NOMO-1 treated with DMSO at 0.1 percent for 48 hours (cell line): ENCODE results near the gene GNA14.
"Not testable (repeated sequence)": the region's sequence is repeated elsewhere in the genome, so short reads cannot be mapped to it uniquely, and the experiment has no call there.

Experiments
- DNase-seq: peaks from one replicate; lab custom pipeline; 2025; ENCODE audit not compliant: unreplicated experiment; lab: John Stamatoyannopoulos, UW

GNA14 gene

GRCh38 chr9:77647267-77648233 lies 572 bp downstream of the GNA14 start:
- DNase-seq: no peak

DNA sequence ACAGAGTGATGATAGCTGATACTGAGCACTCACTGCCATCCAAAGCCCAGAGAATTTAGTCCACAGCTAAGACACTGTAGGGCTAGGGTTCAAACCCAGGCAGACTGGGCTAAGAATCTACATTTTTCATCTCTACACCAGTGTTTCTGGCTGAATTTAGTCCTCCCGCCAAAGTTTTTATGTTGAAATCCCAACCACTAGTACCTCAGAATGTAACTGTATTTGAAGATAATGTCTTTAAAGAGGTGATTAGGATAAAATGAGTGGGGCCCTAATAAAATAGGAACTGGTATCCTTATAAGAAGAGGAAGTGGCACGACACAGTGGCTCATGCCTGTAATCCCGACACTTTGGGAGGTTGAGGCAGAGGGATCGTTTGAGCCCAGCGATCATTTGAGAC lies 4.3 kb downstream of the GNA14 start:
- DNase-seq: no peak

DNA sequence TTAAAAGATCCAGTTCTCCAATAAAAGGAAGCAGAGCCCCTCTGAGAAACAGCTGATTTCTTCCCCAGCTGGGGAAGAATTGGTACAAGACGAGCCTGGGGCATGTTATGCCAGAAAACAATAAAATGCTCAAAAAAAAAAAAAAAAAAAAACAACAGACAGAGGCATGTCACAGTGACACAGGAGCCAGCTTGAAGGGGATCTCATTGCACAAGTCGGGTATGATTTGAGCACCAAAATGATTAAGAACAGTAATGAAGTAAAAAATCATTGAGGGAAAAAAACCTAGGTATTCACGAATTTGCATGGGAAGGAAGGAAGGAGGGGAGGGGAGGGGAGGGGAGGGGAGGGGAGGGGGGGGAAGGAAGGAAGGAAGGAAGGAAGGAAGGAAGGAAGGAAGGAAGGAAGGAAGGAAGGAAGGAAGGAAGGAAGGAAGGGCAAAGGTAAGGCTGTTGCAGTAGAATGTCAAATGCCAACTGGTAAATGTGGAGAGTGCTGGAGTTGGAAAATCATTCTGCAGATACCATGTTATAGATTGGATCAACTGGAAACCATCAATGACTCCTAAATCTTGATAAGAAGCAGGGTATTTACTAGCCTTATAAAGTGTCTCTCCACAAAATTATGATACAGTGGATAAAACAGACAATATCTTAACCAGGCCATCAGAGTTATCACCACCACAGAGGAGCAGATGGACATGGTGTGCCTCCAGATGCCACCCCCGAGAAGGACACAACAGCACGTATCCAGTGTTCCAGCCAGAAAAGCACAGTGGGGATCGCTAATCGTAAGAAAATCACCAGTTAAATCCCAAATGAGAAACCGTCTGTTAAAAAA lies 7.2 kb downstream of the GNA14 start:
- no peak for DNase-seq

DNA sequence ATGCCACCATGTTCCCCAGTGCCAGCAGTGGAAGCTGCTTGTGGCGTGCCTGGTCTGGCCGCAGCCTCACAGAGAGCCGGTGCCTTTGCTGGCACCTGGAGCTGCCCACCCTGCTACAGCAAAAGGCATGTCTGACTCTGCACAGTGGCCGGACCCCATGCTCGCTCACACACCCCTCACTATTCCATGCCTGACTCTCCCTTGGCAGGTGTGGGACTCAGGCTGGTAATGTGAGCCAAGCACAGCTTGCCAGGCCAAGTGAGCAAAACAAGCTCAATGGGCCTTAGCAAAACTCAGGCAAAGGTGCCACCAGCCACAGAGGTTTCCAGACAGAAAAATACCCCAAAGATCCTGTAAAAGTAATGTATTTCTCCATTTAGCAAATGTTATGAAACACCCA lies 15.5 kb downstream of the GNA14 start:
- DNase-seq: no peak

- DNase-seq: not testable (repeated sequence)
Measured at GRCh38 chr9:77628864-77629263, 19.3 kb downstream of the GNA14 start.

GRCh38 chr9:77616191-77616590 lies 31.9 kb downstream of the GNA14 start:
- no peak for DNase-seq

GRCh38 chr9:77614645-77615044 lies 33.5 kb downstream of the GNA14 start:
- no peak for DNase-seq

DNA sequence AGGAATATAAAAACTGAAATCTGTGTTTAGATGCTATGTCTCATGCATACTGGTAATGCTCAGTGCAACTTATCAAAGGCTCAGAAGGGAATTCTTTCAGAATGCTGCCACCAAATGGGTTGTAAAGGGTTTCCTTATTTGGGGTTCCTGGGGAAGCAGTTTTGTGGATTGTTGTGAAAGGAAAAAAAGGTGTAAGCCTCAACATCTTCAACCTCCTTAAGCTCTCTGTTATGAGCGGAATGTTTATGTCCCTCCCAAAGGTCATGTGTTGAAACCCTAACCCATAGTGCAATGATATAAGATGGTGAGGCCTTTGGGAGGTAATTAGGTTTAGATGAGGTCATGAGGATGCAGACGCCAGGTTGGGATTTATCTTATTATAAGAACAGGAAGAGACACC lies 41.6 kb downstream of the GNA14 start:
- no peak for DNase-seq

- DNase-seq: no peak
Measured at GRCh38 chr9:77605449-77606220, 42.5 kb downstream of the GNA14 start.

GRCh38 chr9:77604316-77604715 lies 43.8 kb downstream of the GNA14 start:
- no peak for DNase-seq

GRCh38 chr9:77602852-77603251 lies 45.3 kb downstream of the GNA14 start:
- no peak for DNase-seq

DNA sequence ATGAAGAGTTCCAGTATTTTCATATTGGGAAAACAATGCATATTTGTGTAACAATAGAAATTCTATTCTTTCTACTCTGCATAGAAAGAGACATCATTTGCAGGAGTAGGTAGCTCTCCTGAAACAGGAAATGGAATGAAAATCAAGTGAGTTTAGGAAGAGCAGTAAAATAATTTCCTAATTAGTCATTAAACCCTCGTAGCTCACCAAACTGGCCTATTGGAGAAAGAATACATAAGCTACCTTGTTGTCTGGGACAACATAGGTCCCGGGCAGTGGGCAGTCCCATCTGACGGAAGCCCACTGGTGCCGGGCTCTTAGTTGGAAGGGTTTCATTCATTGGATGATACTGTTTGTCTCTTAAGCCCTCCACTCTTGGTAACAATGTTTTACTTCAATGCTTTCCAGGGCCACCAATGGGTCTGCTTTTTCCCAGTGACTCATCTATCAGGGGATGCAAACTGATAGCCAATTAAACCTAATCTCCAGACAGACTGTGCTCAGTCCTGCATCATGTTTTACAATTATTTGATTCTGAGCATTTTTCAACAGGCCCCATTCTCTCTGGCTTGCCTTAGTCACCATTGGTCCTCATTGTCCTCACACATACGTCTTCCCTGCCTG lies 46.5 kb downstream of the GNA14 start:
- DNase-seq: no peak

DNA sequence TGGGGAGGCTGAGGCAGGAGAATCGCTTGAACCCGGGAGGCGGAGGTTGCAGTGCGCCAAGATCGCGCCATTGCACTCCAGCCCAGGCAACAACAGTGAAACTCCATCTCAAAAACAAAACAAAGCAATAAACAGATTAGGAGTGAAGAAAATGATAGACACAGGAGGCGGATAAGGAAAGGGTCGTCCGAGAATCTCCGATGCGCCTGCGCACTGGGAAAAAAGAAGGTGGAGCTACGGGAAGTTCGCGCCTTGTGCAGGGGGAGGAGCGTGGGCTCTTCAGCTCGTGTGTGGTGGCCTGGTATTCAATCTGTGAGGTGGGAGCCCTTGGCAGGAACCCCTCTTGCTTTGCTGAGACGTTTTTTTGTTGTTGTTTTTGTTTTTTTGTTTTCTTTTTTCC lies 47.3 kb downstream of the GNA14 start:
- no peak for DNase-seq

- DNase-seq: no peak
Measured at GRCh38 chr9:77599492-77599891, 48.6 kb downstream of the GNA14 start.

GRCh38 chr9:77598991-77599390 lies 49.1 kb downstream of the GNA14 start:
- DNase-seq: no peak

DNA sequence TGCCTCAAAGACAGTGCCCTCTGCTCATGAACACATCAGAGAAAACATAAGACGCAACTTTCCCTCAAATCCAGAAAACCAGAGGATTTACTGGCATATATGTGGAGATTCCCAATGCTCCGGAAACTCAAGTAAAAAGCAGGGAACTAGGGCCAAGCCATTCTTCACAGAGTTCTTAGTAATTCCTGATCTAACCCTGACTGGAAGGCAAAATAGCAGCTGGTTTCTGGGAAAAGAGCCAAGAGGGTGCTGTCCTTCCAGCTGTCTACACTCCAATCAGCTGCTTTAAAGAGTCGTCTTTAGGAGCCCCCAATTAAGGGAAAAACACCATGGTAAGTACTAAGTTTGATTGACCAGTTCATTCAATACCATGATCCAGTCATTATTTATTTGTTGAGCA lies 49.6 kb downstream of the GNA14 start:
- no peak for DNase-seq

DNA sequence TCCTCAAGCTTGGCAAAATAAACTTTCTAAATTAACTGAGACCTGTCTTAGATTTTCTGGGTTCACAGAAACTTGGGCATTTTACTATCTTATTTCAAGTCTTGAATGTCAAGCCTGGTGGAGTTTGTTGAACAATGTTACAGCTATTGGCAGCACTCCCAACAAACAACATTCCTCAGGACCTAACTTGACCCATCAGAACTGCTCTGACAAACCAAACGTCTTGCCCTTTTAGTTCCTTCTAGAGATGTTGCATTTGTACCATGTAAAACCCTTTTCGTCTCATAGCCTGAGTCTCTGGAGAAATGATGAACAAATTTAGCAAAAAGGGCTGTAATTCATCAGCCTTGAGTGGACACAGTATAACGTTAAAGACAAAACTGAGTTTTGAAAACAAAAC lies 51.1 kb downstream of the GNA14 start:
- no peak for DNase-seq

GRCh38 chr9:77595426-77596095 lies 52.6 kb downstream of the GNA14 start:
- DNase-seq: no peak

DNA sequence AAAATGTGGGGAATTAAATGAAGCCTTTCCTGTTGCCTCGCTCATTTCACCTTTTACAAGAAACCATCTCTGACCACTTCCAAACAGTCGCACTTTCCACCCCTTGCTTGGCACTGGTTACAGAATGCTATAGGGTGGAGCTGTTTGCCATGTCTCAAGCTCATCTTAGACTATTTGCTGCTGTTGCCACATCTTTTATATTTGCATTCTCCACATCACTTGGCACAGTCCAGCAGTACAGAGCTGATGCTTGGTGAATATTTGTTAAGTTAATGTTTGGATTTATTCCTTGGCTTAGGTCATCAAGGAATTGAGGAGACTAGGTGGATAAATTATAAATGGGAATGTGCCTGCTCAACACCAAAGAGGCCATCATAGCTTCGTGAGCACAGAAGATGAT lies 53.2 kb downstream of the GNA14 start:
- no peak for DNase-seq

GRCh38 chr9:77593528-77593927 lies 54.6 kb downstream of the GNA14 start:
- no peak for DNase-seq
